Endothelial cell (in vitro differentiated cells): ENCODE measurements around the gene NT5C2. TPM values are rescaled to one million over a fixed set of nuclear protein-coding genes. Genes with fewer than 3 reads are reported as not detected.

Experiments used
- DNase-seq: peaks from one replicate; pipeline ENCODE4 v3.0.0; 2021; ENCODE audit warnings: low spot score
- H3K27ac Mint-ChIP-seq: one replicate; pipeline ENCODE4 v1.8.0; 2021; ENCODE audit warnings: mixed read lengths, inconsistent platforms; ENCODE audit not compliant: unreplicated experiment
- H3K27me3 Mint-ChIP-seq: one replicate; pipeline ENCODE4 v1.8.0; 2021; ENCODE audit warnings: mild to moderate bottlenecking, moderate library complexity, mixed read lengths, inconsistent platforms; ENCODE audit not compliant: unreplicated experiment
- H3K36me3 Mint-ChIP-seq: one replicate; pipeline ENCODE4 v1.8.0; 2021; ENCODE audit warnings: mild to moderate bottlenecking, low read depth, mixed read lengths, inconsistent platforms; ENCODE audit not compliant: unreplicated experiment
- H3K4me1 Mint-ChIP-seq: one replicate; pipeline ENCODE4 v1.8.0; 2021; ENCODE audit warnings: mild to moderate bottlenecking, mixed read lengths, inconsistent platforms; ENCODE audit not compliant: unreplicated experiment
- H3K4me3 Mint-ChIP-seq: one replicate; pipeline ENCODE4 v1.8.0; 2021; ENCODE audit warnings: mild to moderate bottlenecking, mixed read lengths, inconsistent platforms; ENCODE audit not compliant: unreplicated experiment
- H3K9me3 Mint-ChIP-seq: one replicate; pipeline ENCODE4 v1.8.0; 2021; ENCODE audit warnings: mixed read lengths, inconsistent platforms; ENCODE audit not compliant: unreplicated experiment
- CTCF ChIP-seq: fragments of 200-600 bp; sonication (generic); IDR thresholded peaks from one replicate; pipeline ENCODE4 v1.5.0; 2021; ENCODE audit warnings: antibody characterized with exemption; ENCODE audit not compliant: unreplicated experiment
- total RNA-seq: library from RNA; stranded (reverse); fragmentation: NEBNext Ultra II Directional; extraction: Animal tissue kit (Norgen Biotek cat#: 25700); gene quantifications from one replicate; pipeline ENCODE4 v1.2.1, GENCODE V29; 2021; ENCODE audit not compliant: unreplicated experiment

Gene NT5C2
- total RNA-seq, 1 donor from 2014 or later, result 88.2 TPM

- no peaks in the 10 kb centered on the region for H3K9me3 Mint-ChIP-seq
- no peaks in the 10 kb centered on the region for H3K27me3 Mint-ChIP-seq
- H3K4me1 Mint-ChIP-seq, result no peaks in the 10 kb centered on the region
- H3K4me3 Mint-ChIP-seq, result no peak overlapping the region
- no peak for DNase-seq
- peaks cover 4% of the 10 kb centered on the region for H3K36me3 Mint-ChIP-seq
- TF ChIP-seq CTCF, result no peak
- no peak overlapping the region for H3K27ac Mint-ChIP-seq
Observed at GRCh38 chr10:103106539-103106938, 86.5 kb downstream of the NT5C2 start.

- Mint-ChIP-seq H3K9me3 (no peaks in the 10 kb centered on the region), H3K4me1 (no peaks in the 10 kb centered on the region), H3K27ac (no peak overlapping the region), H3K36me3 (peaks cover 4% of the 10 kb centered on the region), H3K27me3 (no peaks in the 10 kb centered on the region), H3K4me3 (no peak overlapping the region)
- no peak for DNase-seq
- TF ChIP-seq CTCF, result no peak
Observed at GRCh38 chr10:103105462-103105861, 87.6 kb downstream of the NT5C2 start.

- H3K27me3 Mint-ChIP-seq, result no peaks in the 10 kb centered on the region
- H3K36me3 Mint-ChIP-seq, result peaks cover 4% of the 10 kb centered on the region
- H3K4me3 Mint-ChIP-seq, result no peak overlapping the region
- no peak overlapping the region for H3K27ac Mint-ChIP-seq
- TF ChIP-seq CTCF, result no peak
- H3K9me3 Mint-ChIP-seq, result no peaks in the 10 kb centered on the region
- H3K4me1 Mint-ChIP-seq, result no peaks in the 10 kb centered on the region
- no peak for DNase-seq
Observed at GRCh38 chr10:103104721-103105120, 88.4 kb downstream of the NT5C2 start.

GRCh38 chr10:103103989-103104388, 89.1 kb downstream of the NT5C2 start:
- Mint-ChIP-seq H3K27me3 (no peaks in the 10 kb centered on the region), H3K27ac (no peak overlapping the region), H3K4me1 (no peaks in the 10 kb centered on the region), H3K9me3 (no peaks in the 10 kb centered on the region), H3K4me3 (no peak overlapping the region), H3K36me3 (peaks cover 4% of the 10 kb centered on the region)
- no peak for DNase-seq
- TF ChIP-seq CTCF, result no peak

- H3K27me3 Mint-ChIP-seq, result no peaks in the 10 kb centered on the region
- no peak overlapping the region for H3K27ac Mint-ChIP-seq
- no peak overlapping the region for H3K4me3 Mint-ChIP-seq
- H3K9me3 Mint-ChIP-seq, result no peaks in the 10 kb centered on the region
- H3K4me1 Mint-ChIP-seq, result no peaks in the 10 kb centered on the region
- TF ChIP-seq CTCF, result no peak
- no peak for DNase-seq
- H3K36me3 Mint-ChIP-seq, result peaks cover 5% of the 10 kb centered on the region
Observed at GRCh38 chr10:103102195-103102594, 90.9 kb downstream of the NT5C2 start.
